Activated effector memory CD4-positive, alpha-beta T cell treated with Interleukin-2 at 50 U/mL for 16 hours (primary cell): ENCODE measurements around the gene FBN2.
"Not testable (repeated sequence)": the region's sequence is repeated elsewhere in the genome, so short reads cannot be mapped to it uniquely, and the experiment has no call there.

Source experiments
- DNase-seq: peaks from one replicate; pipeline ENCODE4 v3.0.0-alpha.2; 2020

The FBN2 gene

GRCh38 chr5:128532776-128533175, 5.3 kb downstream of the FBN2 start:
- no peak for DNase-seq

GRCh38 chr5:128532127-128532526, 5.9 kb downstream of the FBN2 start:
- DNase-seq = no peak

GRCh38 chr5:128528637-128529255, 9.3 kb downstream of the FBN2 start:
- DNase-seq = no peak

- no peak for DNase-seq
Measured at GRCh38 chr5:128528126-128528525, 9.9 kb downstream of the FBN2 start.

- DNase-seq = no peak
Measured at GRCh38 chr5:128527077-128527476, 11.0 kb downstream of the FBN2 start.

- no peak for DNase-seq
Measured at GRCh38 chr5:128522336-128522735, 15.7 kb downstream of the FBN2 start.

GRCh38 chr5:128519827-128520226, 18.2 kb downstream of the FBN2 start:
- no peak for DNase-seq

GRCh38 chr5:128516978-128517377, 21.1 kb downstream of the FBN2 start:
- DNase-seq = no peak

GRCh38 chr5:128513806-128514205, 24.2 kb downstream of the FBN2 start:
- no peak for DNase-seq

- DNase-seq = no peak
Measured at GRCh38 chr5:128512894-128513293, 25.2 kb downstream of the FBN2 start.

- no peak for DNase-seq
Measured at GRCh38 chr5:128506643-128507042, 31.4 kb downstream of the FBN2 start.

- DNase-seq = not testable (repeated sequence)
Measured at GRCh38 chr5:128503727-128504126, 34.3 kb downstream of the FBN2 start.

- DNase-seq = no peak
Measured at GRCh38 chr5:128498844-128499455, 39.1 kb downstream of the FBN2 start.

GRCh38 chr5:128494516-128494915, 43.5 kb downstream of the FBN2 start:
- no peak for DNase-seq

GRCh38 chr5:128493657-128494329, 44.3 kb downstream of the FBN2 start:
- DNase-seq = no peak

GRCh38 chr5:128491291-128491690, 46.8 kb downstream of the FBN2 start:
- DNase-seq = no peak

- DNase-seq = no peak
Measured at GRCh38 chr5:128490761-128491160, 47.3 kb downstream of the FBN2 start.

- no peak for DNase-seq
Measured at GRCh38 chr5:128487041-128487440, 51.0 kb downstream of the FBN2 start.

- no peak for DNase-seq
Measured at GRCh38 chr5:128483738-128484137, 54.3 kb downstream of the FBN2 start.

GRCh38 chr5:128480906-128481633, 57.0 kb downstream of the FBN2 start:
- DNase-seq = no peak

- DNase-seq = no peak
Measured at GRCh38 chr5:128480158-128480557, 57.9 kb downstream of the FBN2 start.

- DNase-seq = no peak
Measured at GRCh38 chr5:128478386-128479368, 59.4 kb downstream of the FBN2 start.
